ENCODE results near the gene SBF2.

The SBF2 gene

GRCh38 chr11:9868641-9869040 lies 425.4 kb downstream of the SBF2 start:
- no peak overlapping the region for H3K4me3 ChIP-seq (replicated peaks; ENCODE audit: insufficient read depth, low read length)
- H3K27me3 ChIP-seq (ENCODE audit: insufficient read depth, poor library complexity, severe bottlenecking) = no peaks in the 10 kb centered on the region
- DNase-seq (ENCODE audit: low read depth in 1 of 2, low spot score in 1 of 2) = no peak
- TF ChIP-seq SPI1 (IDR thresholded peaks at IDR 0.05; ENCODE audit: borderline replicate concordance, low read depth) (no peak), CTCF (IDR thresholded peaks at IDR 0.05; ENCODE audit: insufficient read depth, low read length) (no peak), REST (IDR thresholded peaks at IDR 0.05; ENCODE audit: insufficient replicate concordance, low read depth) (no peak), POLR2AphosphoS5 (IDR thresholded peaks at IDR 0.05; ENCODE audit: low read depth) (no peak), GABPA (IDR thresholded peaks at IDR 0.05; ENCODE audit: low read depth) (no peak)
- no peak overlapping the region for H3K27ac ChIP-seq (replicated peaks)

GRCh38 chr11:9862981-9863380 lies 431.0 kb downstream of the SBF2 start:
- Histone ChIP-seq H3K27ac (replicated peaks) (no peak overlapping the region), H3K4me3 (replicated peaks; ENCODE audit: insufficient read depth, low read length) (no peak overlapping the region), H3K27me3 (ENCODE audit: insufficient read depth, poor library complexity, severe bottlenecking) (no peaks in the 10 kb centered on the region)
- DNase-seq (ENCODE audit: low read depth in 1 of 2, low spot score in 1 of 2) = peak in 1 of 2 experiments; percentile 6
- no peak for TF ChIP-seq REST (IDR thresholded peaks at IDR 0.05; ENCODE audit: insufficient replicate concordance, low read depth)
- peak; percentile 18; the same call in 1 of the 2 replicates for TF ChIP-seq SPI1 (IDR thresholded peaks at IDR 0.05; ENCODE audit: borderline replicate concordance, low read depth)

- DNase-seq (ENCODE audit: low read depth in 1 of 2, low spot score in 1 of 2) = peak; percentile 41 to 74
- Histone ChIP-seq H3K27me3 (ENCODE audit: insufficient read depth, poor library complexity, severe bottlenecking) (no peaks in the 10 kb centered on the region), H3K27ac (replicated peaks) (no peak overlapping the region), H3K4me3 (replicated peaks; ENCODE audit: insufficient read depth, low read length) (no peak overlapping the region)
- TF ChIP-seq REST (IDR thresholded peaks at IDR 0.05; ENCODE audit: insufficient replicate concordance, low read depth) = no peak
- TF ChIP-seq SPI1 (IDR thresholded peaks at IDR 0.05; ENCODE audit: borderline replicate concordance, low read depth) = no peak
- peak; percentile 65 for TF ChIP-seq CTCF (IDR thresholded peaks at IDR 0.05; ENCODE audit: insufficient read depth, low read length)
- no peak for TF ChIP-seq POLR2AphosphoS5 (IDR thresholded peaks at IDR 0.05; ENCODE audit: low read depth)
- TF ChIP-seq GABPA (IDR thresholded peaks at IDR 0.05; ENCODE audit: low read depth) = no peak
Measured at GRCh38 chr11:9861860-9862725, 431.9 kb downstream of the SBF2 start.
